ENCODE data around the gene GFRA1.

The GFRA1 gene

GRCh38 chr10:116272440-116273283 lies at the start of gene GFRA1:
Gene GFRA1 (minus strand): TSS chr10:116273206. CDS start chr10:116272029, 1,177 bp downstream.
- DNase-seq (ENCODE audit: low read depth, low spot score) = no peak
- no peak within 1 kb of the TSS for H3K27ac ChIP-seq

DNA sequence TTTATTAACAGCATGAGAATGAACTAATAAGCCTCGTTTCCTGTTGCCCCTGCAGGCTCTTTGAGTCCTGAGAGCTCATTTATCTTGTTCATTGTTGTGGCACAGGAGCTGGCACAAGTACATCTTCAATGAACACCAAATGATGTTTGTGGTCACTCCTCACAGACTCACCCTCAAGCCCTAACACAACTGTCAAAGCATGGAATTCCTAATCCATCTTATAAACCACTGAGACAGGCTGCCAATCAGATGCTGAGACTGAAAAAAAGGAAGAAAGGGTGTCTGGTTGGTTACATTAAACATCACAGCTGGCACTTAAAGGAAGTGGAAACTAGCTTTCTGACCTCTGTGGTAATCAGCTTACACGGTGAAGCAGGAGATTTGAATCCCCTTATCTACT lies 43.5 kb upstream of the GFRA1 start:
- H3K27ac ChIP-seq = no peak overlapping the region
- no peak for DNase-seq (ENCODE audit: low read depth, low spot score)

DNA sequence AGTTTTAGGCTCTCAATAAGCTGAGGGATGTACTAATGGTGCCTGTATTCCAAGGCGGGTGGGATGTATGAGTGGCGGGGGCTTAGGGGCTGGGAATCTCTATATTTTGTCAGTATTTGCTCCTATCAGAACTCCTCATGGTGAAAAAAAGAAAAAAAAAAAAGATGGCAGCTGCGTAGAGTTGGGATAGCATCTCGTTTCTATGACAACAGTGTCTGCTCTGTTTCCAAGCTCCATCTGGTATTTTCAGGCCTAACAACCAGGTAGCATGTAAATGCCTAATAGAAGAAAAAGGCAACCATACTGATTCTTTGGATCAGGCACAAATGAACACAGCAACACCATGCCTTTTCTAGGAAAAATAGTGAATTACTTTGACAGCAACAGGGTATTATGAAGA lies 39.5 kb upstream of the GFRA1 start:
- DNase-seq (ENCODE audit: low read depth, low spot score) = no peak
- H3K27ac ChIP-seq = no peak overlapping the region

GRCh38 chr10:116311706-116312490 lies 38.9 kb upstream of the GFRA1 start:
- no peak for DNase-seq (ENCODE audit: low read depth, low spot score)

GRCh38 chr10:116311016-116311415 lies 38.0 kb upstream of the GFRA1 start:
- no peak overlapping the region for H3K27ac ChIP-seq
- no peak for DNase-seq (ENCODE audit: low read depth, low spot score)

More at GRCh38 chr10:116311706-116312490, 38.9 kb upstream of the GFRA1 start:
- no peak overlapping the region for H3K27ac ChIP-seq

GRCh38 chr10:116307455-116307854 lies 34.4 kb upstream of the GFRA1 start:
- no peak overlapping the region for H3K27ac ChIP-seq
- no peak for DNase-seq (ENCODE audit: low read depth, low spot score)

- H3K27ac ChIP-seq = no peak overlapping the region
- no peak for DNase-seq (ENCODE audit: low read depth, low spot score)
Observed at GRCh38 chr10:116306847-116307246, 33.8 kb upstream of the GFRA1 start.

DNA sequence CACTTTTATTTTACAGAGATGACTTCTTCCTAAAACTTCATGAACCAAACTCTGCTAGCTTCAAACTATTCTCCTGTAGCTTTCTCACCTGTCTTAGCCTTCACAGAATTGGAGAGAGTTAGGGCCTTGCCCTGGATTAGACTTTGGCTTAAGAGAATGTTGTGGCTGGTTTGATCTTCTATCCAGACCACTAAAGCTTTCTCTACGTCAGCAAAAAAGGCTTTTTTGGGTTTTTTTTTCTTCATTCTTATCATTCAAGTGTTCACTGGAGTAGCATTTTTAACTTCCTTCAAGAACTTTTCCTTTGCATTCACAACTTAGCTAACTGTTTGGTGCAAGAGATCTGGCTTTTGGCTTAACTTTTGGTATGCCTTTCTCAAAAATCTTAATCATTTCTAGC lies 31.9 kb upstream of the GFRA1 start:
- DNase-seq (ENCODE audit: low read depth, low spot score) = no peak
- H3K27ac ChIP-seq = no peak overlapping the region

GRCh38 chr10:116300542-116300941 lies 27.5 kb upstream of the GFRA1 start:
- DNase-seq (ENCODE audit: low read depth, low spot score) = no peak
- H3K27ac ChIP-seq = no peak overlapping the region

DNA sequence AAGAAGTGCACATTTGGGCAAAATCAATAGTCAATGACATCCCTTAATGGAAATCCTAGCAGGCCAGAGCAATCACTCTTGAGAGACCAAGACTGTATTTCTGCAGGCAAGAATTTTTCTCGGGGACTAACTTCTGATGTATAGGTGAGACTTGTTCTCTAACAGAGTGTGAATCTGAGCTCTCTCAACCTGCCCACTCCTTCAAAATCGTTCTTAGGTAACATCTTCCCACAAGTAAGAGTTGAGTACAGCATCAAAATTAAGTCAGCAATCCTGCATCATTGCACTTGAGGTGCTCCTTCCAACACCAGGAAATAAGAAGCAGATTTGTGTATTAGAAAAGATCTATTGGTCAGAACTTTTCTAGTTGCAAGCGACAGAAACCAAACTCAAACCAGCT lies 25.6 kb upstream of the GFRA1 start:
- no peak for DNase-seq (ENCODE audit: low read depth, low spot score)
- H3K27ac ChIP-seq = no peak overlapping the region

DNA sequence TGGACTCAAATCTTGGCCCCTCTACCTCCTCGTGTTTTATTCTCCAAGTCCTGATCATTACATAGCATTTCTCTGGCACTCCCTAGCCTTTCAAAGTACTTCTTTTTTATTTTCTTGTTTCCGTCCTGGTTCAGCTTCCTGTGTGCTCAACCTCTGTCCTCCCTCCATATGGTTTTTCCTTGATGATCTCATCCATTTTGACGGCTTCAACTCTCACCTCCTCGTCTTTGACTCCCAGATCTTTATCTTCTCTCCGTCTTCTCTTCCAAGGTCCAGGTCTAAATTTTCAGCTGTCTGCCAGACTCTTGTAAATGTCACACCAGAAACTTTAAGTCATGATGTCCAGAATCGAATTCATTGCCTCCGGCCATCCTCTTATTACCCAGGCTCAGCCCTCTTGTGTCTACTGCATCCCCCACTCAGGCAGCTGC lies 23.3 kb upstream of the GFRA1 start:
- no peak overlapping the region for H3K27ac ChIP-seq
- DNase-seq (ENCODE audit: low read depth, low spot score) = no peak

- H3K27ac ChIP-seq = no peak overlapping the region
- no peak for DNase-seq (ENCODE audit: low read depth, low spot score)
Observed at GRCh38 chr10:116292493-116292892, 19.5 kb upstream of the GFRA1 start.

DNA sequence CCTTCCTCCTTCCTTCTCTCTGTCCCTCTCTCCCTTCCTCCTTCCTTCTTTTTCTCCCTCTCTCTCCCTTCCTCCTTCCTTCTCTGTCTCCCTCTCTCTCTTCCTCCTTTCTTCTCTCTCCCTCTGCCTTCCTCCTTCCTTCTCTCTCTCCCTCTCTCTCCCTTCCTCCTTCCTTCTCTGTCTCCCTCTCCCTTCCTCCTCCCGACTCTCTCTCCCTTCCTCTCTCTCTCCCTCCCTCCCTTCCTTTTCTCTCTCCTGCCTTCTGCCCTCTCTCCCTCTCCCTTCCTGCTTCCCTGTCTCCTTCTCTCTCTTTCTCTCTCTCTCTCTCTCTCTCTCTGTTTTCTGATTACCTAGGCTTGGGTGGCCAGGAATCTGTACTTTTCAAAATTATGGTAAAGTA lies 16.6 kb upstream of the GFRA1 start:
- no peak for DNase-seq (ENCODE audit: low read depth, low spot score)
- no peak overlapping the region for H3K27ac ChIP-seq

DNA sequence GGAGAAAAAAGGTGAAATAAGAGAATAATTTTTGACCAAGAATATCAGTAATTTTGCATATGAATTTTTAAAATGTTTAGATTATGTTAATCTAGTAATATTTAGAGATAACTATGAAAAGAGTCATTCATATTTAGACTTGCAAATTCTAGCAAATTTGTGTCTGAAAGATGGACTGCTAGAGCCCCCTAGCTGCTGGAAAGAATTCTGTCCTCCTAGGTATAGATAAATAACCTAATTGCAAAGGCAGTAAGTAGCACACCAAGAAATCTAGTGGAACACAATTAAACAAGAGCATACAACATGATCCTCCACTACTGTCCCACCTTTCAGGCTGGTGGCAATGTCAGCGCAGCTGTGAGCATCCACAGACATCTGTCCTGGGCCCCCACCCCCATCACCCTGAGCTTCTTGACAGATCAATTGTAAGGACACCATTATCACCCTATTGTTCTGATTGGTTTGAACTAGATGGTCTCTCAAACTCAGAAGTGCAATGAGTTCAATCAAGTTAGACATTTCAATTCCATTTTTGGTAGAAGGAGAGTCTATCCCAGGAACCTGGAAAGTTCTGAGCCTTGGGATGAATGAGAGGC lies 15.0 kb upstream of the GFRA1 start:
- H3K27ac ChIP-seq = no peak overlapping the region
- no peak for DNase-seq (ENCODE audit: low read depth, low spot score)

DNA sequence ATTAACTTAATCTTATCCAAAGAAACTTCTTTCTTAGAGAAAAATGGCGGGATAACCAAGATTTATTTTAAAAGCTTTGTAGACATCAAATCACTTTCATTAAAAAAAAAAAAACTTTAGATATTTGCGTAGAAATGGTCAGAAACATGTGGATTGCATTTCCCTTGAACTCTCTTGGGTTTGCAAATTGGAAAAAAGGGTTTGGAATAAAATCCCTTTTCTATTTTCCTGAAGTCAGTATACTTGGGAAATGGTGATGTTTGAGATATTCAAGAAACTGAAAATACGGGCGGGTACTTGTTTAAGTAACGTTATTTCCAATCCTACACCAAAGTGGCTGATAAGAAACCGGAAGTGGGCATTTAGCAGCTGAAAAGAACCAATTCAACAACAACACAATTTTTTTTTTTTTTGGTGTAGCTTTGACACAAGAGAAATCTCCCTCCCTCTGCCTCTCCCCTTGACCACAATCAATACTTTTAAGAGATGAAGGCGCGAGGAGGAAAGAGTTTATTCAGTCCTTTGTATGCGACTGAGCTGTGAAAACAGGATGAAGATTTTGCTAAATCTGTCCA lies 13.7 kb upstream of the GFRA1 start:
- H3K27ac ChIP-seq = no peak overlapping the region
- DNase-seq (ENCODE audit: low read depth, low spot score) = no peak

DNA sequence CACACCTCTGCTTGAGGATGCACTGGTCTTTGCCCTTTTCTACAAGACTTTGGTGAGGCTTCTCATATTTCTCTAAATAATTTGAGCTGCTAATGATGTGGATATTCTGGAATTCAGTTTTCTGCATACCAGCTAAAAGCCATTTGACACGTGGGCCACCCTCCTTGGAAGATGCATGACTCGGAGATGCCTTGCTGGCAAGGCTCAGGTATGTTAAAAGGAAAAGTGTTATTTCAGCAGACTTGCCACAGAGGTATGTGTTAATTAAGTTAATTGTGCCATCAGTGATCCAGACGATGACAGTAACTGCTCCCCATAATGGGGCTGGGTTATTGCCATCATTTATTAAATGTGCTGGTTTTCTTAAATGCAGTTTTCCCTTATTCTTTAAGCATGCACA lies 8.8 kb upstream of the GFRA1 start:
- no peak for DNase-seq (ENCODE audit: low read depth, low spot score)
- H3K27ac ChIP-seq = no peak overlapping the region

- no peak for DNase-seq (ENCODE audit: low read depth, low spot score)
Observed at GRCh38 chr10:116278846-116279245, 5.8 kb upstream of the GFRA1 start.

DNA sequence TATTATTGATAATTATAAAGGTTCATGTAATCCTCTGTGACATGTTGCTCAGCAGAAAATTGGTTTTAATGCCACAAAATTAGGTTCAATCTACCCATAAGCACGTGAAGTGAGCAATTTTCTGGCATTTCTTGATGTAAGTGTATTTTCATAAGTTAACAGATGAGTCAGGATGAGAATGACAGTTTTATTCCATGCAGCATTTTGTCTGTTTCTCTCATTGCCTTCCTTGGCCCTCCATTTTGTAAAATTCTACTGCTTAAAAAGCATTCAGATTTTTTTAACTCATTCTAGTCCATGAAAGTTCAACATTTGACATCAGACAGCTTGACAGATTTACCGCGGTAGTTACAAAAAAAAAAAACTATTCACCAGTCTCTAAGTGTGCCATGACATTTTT lies 4.0 kb upstream of the GFRA1 start:
- no peak for DNase-seq (ENCODE audit: low read depth, low spot score)
- no peak overlapping the region for H3K27ac ChIP-seq

More at GRCh38 chr10:116278846-116279245, 5.8 kb upstream of the GFRA1 start:
- no peak overlapping the region for H3K27ac ChIP-seq

- no peak for DNase-seq (ENCODE audit: low read depth, low spot score)
- no peak overlapping the region for H3K27ac ChIP-seq
Observed at GRCh38 chr10:116274064-116274904, 1.3 kb upstream of the GFRA1 start.
